Fibroblast of mammary gland (primary cell): Measurements from ENCODE around the gene WNT10A.

ENCODE experiments used
- DNase-seq: peaks from one replicate; pipeline ENCODE4 v3.0.0-alpha.2; 2010; ENCODE audit warnings: low read depth
- H3K4me3 ChIP-seq: 2 replicates; pipeline ENCODE4 v1.5.1; 2011; ENCODE audit warnings: low read depth, mild to moderate bottlenecking, low read length, moderate library complexity; ENCODE audit not compliant: control insufficient read depth
- CTCF ChIP-seq: conservative IDR thresholded peaks from 2 replicates; pipeline ENCODE4 v1.5.1; 2011; ENCODE audit warnings: low read depth, low read length, inconsistent platforms; ENCODE audit not compliant: control insufficient read depth, insufficient read depth

The WNT10A gene

GRCh38 chr2:218908721-218909619 lies 28.3 kb downstream of the WNT10A start:
- peak overlapping the region; percentile 63 for H3K4me3 ChIP-seq
- DNase-seq = peak; percentile 90
- no peak for TF ChIP-seq CTCF

DNA sequence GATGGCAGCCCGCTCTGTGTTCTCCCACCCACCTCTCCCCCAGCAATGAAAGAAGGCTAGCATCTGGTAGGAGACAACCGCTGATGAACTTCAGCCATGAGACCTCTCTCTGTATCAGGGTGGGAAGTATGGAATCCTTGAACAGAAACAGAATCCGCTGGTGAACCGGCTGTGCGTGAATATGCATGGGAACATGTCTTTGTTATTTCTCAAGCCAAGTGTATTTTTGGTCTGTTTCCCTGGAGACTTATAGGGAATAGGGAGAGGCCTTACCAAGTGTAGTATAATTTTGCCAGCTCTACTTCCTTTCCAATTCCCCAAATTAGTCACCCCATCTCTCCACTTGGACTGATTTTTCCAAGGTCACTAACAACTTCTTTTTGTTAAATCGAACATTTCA lies 30.1 kb downstream of the WNT10A start:
- H3K4me3 ChIP-seq = no peak overlapping the region
- DNase-seq = no peak
- TF ChIP-seq CTCF = no peak

- DNase-seq = no peak
- no peak overlapping the region for H3K4me3 ChIP-seq
- TF ChIP-seq CTCF = no peak
These were observed 39.9 kb downstream of the WNT10A start for GRCh38 chr2:218920504-218920903.

DNA sequence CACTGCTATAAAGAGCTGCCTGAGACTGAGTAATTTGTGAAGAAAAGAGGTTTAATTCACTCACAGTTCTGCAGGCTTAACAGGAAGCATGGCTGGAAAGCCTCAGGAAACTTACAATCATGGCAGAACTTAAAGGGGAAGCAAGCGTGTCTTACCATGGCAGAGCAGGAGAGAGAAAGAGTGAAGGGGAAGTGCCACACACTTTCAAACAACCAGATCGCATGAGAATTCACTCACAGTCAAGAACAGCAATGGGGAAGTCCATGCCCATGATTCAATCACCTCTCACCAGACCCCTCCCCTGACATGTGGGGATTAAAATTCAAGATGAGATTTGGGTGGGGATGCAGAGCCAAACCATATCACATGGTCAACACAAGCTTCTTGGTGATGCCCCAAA lies 44.1 kb downstream of the WNT10A start:
- no peak for DNase-seq
- no peak for TF ChIP-seq CTCF

DNA sequence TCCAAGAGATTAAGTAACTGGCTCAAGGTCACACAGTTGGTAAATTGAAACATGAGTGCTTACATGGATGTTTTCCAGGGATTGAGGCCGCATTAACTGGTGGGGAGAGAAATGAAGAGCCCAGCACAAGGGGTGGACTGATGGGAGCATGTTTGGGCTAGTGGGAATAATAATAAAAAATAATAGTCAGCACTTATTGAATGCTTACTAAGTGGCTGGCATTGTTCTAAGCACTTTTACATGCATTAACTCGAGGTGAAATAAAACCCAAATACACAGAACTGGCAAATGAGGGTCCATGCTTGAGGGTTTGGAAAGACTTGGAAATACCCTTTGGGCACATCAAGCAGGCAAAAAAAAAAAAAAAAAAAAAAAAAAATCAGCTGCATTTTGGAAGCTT lies 44.8 kb downstream of the WNT10A start:
- no peak for DNase-seq
- H3K4me3 ChIP-seq = no peak overlapping the region
- TF ChIP-seq CTCF = no peak

More for the DNA sequence above, 44.1 kb downstream of the WNT10A start:
- H3K4me3 ChIP-seq = no peak overlapping the region

GRCh38 chr2:218927422-218927821 lies 46.8 kb downstream of the WNT10A start:
- TF ChIP-seq CTCF = no peak
- H3K4me3 ChIP-seq = no peak overlapping the region
- no peak for DNase-seq
